Smooth muscle cell (in vitro differentiated cells): ENCODE data around the gene CCL17. TPM values are rescaled to one million over a fixed set of nuclear protein-coding genes. Genes with fewer than 3 reads are reported as not detected.

Experiments used
- DNase-seq: peaks from one replicate; lab custom pipeline; 2025; ENCODE audit not compliant: unreplicated experiment; lab: John Stamatoyannopoulos, UW
- H2AFZ ChIP-seq: fragments of 200-600 bp; sonication (generic); 2 replicates; pipeline ENCODE4 v1.6.0; 2016; ENCODE audit warnings: antibody characterized with exemption, low read depth, mild to moderate bottlenecking
- H3F3A ChIP-seq: fragments of 200-600 bp; sonication (generic); 2 replicates; pipeline ENCODE4 v1.6.0; 2017; ENCODE audit warnings: antibody characterized with exemption, low read depth
- H3K27ac ChIP-seq: fragments of 200-600 bp; sonication (generic); 2 replicates; pipeline ENCODE4 v1.5.1; 2016; ENCODE audit warnings: low read depth, mild to moderate bottlenecking
- H3K27me3 ChIP-seq: fragments of 200-600 bp; sonication (generic); 2 replicates; pipeline ENCODE4 v1.6.1; 2016; ENCODE audit warnings: low read depth, mild to moderate bottlenecking
- H3K36me3 ChIP-seq: fragments of 200-600 bp; sonication (generic); 2 replicates; pipeline ENCODE4 v1.5.1; 2016; ENCODE audit warnings: low read depth
- H3K4me1 ChIP-seq: fragments of 200-600 bp; sonication (generic); 2 replicates; pipeline ENCODE4 v1.5.1; 2016; ENCODE audit warnings: low read depth
- H3K4me2 ChIP-seq: fragments of 200-600 bp; sonication (generic); 2 replicates; pipeline ENCODE4 v1.6.0; 2016; ENCODE audit warnings: mild to moderate bottlenecking
- H3K4me3 ChIP-seq: fragments of 200-600 bp; sonication (generic); 2 replicates; pipeline ENCODE4 v1.5.1; 2016; ENCODE audit warnings: mild to moderate bottlenecking
- H3K79me2 ChIP-seq: fragments of 200-600 bp; sonication (generic); 2 replicates; pipeline ENCODE4 v1.6.0; 2016; ENCODE audit warnings: low read depth, mild to moderate bottlenecking
- H3K9ac ChIP-seq: fragments of 200-600 bp; sonication (generic); 2 replicates; pipeline ENCODE4 v1.6.0; 2016; ENCODE audit warnings: low read depth
- H3K9me3 ChIP-seq: fragments of 200-600 bp; sonication (generic); replicated peaks from 2 replicates; pipeline ENCODE4 v1.5.1; 2016; ENCODE audit warnings: low read depth
- H4K20me1 ChIP-seq: fragments of 200-600 bp; sonication (generic); 2 replicates; pipeline ENCODE4 v1.6.0; 2016; ENCODE audit warnings: low read depth
- CTCF ChIP-seq: fragments of 200-600 bp; sonication (generic); IDR thresholded peaks from 2 replicates; pipeline ENCODE4 v1.5.1; 2017; ENCODE audit warnings: borderline replicate concordance, mild to moderate bottlenecking, antibody characterized with exemption; ENCODE audit not compliant: insufficient read depth, poor library complexity, severe bottlenecking
- WGBS: methylation state at CpG from one replicate; pipeline ENCODE4 v1.1.7; 2016; ENCODE audit warnings: low lambda C conversion rate; 5-methylcytosine and 5-hydroxymethylcytosine counted together
- polyA plus RNA-seq: library from polyadenylated mRNA; unstranded; fragments of >200 nt; fragmentation: Nextera tagmentation; extraction: Ambion mirVana; gene quantifications from 2 replicates; pipeline ENCODE4 v1.2.1, GENCODE V29; 2016
- total RNA-seq: library from RNA; depleted of rRNA; stranded (reverse); fragments of >200 nt; gene quantifications from 2 replicates; pipeline ENCODE4 v1.2.3, GENCODE V29; 2014

Gene CCL17
- total and polyA plus RNA-seq, 2 experiments from 2014 or later, result not detected

- no peak overlapping the region for H3K4me2 ChIP-seq
- H4K20me1 ChIP-seq, result peaks cover 46% of the 10 kb centered on the region
- no peak for TF ChIP-seq CTCF
- no peaks in the 10 kb centered on the region for H3K9me3 ChIP-seq
- H3F3A ChIP-seq, result peaks cover 6% of the 10 kb centered on the region
- H3K9ac ChIP-seq, result no peak overlapping the region
- no peak overlapping the region for H2AFZ ChIP-seq
- DNase-seq, result no peak
- peaks cover 5% of the 10 kb centered on the region for H3K36me3 ChIP-seq
- WGBS, result 94% methylated on average over 2 of the region's 2 CpGs
- H3K27ac ChIP-seq, result no peak overlapping the region
- H3K4me1 ChIP-seq, result peaks cover 7% of the 10 kb centered on the region
- H3K27me3 ChIP-seq, result no peaks in the 10 kb centered on the region
- H3K4me3 ChIP-seq, result no peak overlapping the region
- peaks cover 48% of the 10 kb centered on the region for H3K79me2 ChIP-seq
Measured at GRCh38 chr16:57464523-57464922, 60.0 kb downstream of the CCL17 start.

Other genes with a start within 250 kb of the CCL17 start
- 68.7 and 104 TPM in 2 replicates for gene PSME3IP1, start 218.7 kb upstream of the CCL17 start, total RNA-seq
- gene PSME3IP1, start 218.7 kb upstream of the CCL17 start, polyA plus RNA-seq, result 58.1 and 82.1 TPM in 2 replicates
- 57.1 and 58.0 TPM in 2 replicates for gene RSPRY1, start 218.4 kb upstream of the CCL17 start, total RNA-seq
- gene RSPRY1, start 218.4 kb upstream of the CCL17 start, polyA plus RNA-seq, result 42.0 and 43.5 TPM in 2 replicates
- gene ARL2BP, start 159.5 kb upstream of the CCL17 start, total RNA-seq, result 78.1 and 85.6 TPM in 2 replicates
- gene ARL2BP, start 159.5 kb upstream of the CCL17 start, polyA plus RNA-seq, result 68.9 and 88.0 TPM in 2 replicates
- 0.81 TPM in 1 of 2 replicates, not detected in the other for gene PLLP, start 120.1 kb upstream of the CCL17 start, total RNA-seq
- 0.33 and 0.59 TPM in 2 replicates for gene PLLP, start 120.1 kb upstream of the CCL17 start, polyA plus RNA-seq
- gene CCL22, start 46.0 kb upstream of the CCL17 start, total RNA-seq, result not detected in 2 replicates
- not detected in 2 replicates for gene CCL22, start 46.0 kb upstream of the CCL17 start, polyA plus RNA-seq
- gene CX3CL1, start 32.3 kb upstream of the CCL17 start, total RNA-seq, result 2.2 and 4.0 TPM in 2 replicates
- 2.8 and 5.4 TPM in 2 replicates for gene CX3CL1, start 32.3 kb upstream of the CCL17 start, polyA plus RNA-seq
- gene CIAPIN1, start 42.6 kb downstream of the CCL17 start, total RNA-seq, result 36.6 and 39.5 TPM in 2 replicates
- 58.1 and 67.4 TPM in 2 replicates for gene CIAPIN1, start 42.6 kb downstream of the CCL17 start, polyA plus RNA-seq
- gene COQ9, start 42.7 kb downstream of the CCL17 start, total RNA-seq, result 34.7 and 38.1 TPM in 2 replicates
- gene COQ9, start 42.7 kb downstream of the CCL17 start, polyA plus RNA-seq, result 59.7 and 62.1 TPM in 2 replicates
- gene POLR2C, start 57.9 kb downstream of the CCL17 start, total RNA-seq, result 60.9 and 90.0 TPM in 2 replicates
- 58.0 and 67.3 TPM in 2 replicates for gene POLR2C, start 57.9 kb downstream of the CCL17 start, polyA plus RNA-seq
- 36.5 and 43.5 TPM in 2 replicates for gene DOK4, start 81.7 kb downstream of the CCL17 start, total RNA-seq
- gene DOK4, start 81.7 kb downstream of the CCL17 start, polyA plus RNA-seq, result 73.6 and 95.6 TPM in 2 replicates
- gene CCDC102A, start 131.8 kb downstream of the CCL17 start, total RNA-seq, result 10.8 and 13.4 TPM in 2 replicates
- 21.9 and 25.3 TPM in 2 replicates for gene CCDC102A, start 131.8 kb downstream of the CCL17 start, polyA plus RNA-seq
- gene ADGRG5, start 137.9 kb downstream of the CCL17 start, total RNA-seq, result not detected in 2 replicates
- not detected in 2 replicates for gene ADGRG5, start 137.9 kb downstream of the CCL17 start, polyA plus RNA-seq
- 27.3 and 32.0 TPM in 2 replicates for gene ADGRG1, start 223.9 kb downstream of the CCL17 start, total RNA-seq
- gene ADGRG1, start 223.9 kb downstream of the CCL17 start, polyA plus RNA-seq, result 15.3 and 71.2 TPM in 2 replicates